NCI-H774 (cell line): ENCODE results near the gene GZMM.

Source experiments
- DNase-seq: peaks from one replicate; lab custom pipeline; 2025; lab: John Stamatoyannopoulos, UW

The GZMM gene

DNA sequence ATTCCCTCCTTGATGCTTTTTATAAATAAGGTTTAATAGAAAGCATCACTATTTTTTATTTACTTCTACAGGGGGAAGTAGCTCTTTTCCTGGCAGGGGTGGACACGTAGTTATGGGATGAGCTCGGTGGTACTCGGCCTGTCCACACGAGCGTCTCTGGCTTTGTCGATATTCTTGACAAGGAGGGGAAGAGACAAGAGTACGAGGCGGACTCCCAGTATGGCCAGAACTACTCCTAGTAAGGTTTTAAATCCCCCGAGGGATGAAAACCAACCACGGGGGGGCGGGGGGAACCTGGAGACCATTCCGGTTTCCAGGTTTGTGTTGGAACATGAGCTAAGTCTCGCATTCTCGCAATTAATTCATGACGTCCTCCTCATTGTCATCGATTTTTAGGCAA, 23.0 kb downstream of the GZMM start:
- no peak for DNase-seq

DNA sequence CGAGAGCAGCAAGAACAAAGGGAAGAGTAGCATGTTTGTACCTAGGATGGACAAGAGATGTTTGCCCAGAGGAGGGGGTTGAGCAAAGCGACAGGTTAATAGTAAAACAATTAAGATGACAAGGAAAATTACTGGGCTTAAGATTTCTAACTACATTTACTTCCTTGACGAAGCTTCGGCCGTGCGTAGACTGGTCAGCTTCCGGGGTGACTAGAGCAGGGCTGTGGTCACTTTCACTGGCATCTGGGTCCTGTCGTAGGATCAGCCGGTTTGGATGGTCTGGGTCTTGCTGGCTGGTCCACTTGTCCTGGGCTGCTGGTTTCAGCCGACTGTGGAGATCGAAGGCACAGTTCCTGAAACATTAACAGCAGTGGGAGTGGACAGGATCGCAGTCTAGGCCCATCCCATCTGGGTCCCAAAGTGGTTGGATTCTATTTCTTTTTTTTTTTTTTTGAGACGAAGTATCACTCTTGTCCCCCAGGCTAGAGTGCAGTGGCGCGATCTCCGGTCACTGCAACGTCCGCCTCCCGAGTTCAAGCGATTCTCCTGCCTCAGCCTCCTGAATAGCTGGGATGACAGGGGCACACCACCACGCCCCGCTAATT, 23.5 kb downstream of the GZMM start:
- DNase-seq = no peak

DNA sequence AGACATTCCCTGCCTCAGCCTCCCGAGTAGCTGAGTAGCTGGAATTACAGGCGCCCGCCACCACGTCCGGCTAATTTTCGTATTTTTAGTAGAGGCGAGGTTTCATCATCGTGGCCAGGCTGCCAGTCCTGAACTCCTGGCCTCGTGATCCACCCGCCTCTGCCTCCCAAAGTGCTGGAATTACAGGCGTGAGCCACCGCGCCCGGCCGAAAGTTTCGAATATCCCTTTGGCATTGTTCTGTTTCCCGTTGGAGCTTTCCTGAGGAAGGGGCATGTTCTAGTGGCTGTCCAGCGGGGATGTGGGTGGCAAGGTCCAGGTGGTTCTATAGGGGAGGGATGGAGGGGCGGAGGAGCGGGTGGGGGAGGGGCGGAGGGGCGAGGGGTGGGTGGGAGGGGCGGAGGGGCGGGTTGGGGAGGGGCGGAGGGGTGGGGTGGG, 26.4 kb downstream of the GZMM start:
- DNase-seq = no peak

DNA sequence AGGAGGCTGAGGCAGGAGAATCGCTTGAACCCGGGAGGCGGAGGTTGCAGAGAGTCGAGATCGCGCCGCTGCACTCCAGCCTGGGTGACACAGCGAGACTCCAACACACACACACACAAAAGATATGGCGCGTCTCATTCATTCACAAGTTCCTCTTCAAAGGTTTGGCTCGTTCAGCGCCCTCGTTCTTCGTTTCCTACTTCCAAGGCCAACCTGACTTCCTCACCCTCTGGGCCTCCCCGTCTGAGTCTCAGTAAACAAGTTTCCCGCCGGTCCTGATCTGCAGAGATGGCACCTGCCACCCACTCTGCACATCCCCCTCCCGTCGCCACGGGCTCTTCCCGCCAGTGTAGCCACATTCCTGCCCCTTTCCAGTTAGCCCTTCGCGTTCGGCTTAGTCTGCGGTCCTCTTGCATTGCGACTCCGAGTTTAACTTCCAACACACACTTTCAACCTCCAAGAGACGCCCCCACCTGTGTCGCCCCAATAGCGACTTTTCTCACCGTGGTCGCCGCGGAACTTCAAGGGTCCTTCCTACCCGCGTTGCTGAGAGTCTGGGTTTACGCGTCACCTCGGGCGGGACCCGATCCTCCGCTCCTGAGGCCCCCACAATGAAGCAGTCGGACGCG, 27.2 kb downstream of the GZMM start:
- DNase-seq = peak; percentile 66

DNA sequence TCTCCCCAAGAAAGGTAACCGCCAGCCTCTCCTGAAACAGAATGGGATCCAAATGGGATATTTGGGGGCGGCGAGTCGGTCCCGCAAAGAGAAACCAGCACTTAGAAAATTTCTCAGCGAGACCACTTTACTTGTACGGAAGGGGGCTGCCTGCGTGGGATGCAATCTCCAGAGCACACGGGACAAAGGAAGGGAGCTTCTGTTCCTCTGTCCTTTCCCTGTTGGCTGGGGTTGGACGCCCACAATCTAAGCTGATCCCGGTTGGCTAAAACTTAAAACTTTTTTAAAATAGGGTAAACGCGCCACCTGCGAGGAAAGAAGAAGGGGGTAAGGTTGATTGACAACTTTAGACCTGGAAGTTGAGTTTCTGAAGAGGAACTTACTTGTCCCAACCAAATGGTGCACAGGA, 27.7 kb downstream of the GZMM start:
- peak; percentile 22 for DNase-seq

DNA sequence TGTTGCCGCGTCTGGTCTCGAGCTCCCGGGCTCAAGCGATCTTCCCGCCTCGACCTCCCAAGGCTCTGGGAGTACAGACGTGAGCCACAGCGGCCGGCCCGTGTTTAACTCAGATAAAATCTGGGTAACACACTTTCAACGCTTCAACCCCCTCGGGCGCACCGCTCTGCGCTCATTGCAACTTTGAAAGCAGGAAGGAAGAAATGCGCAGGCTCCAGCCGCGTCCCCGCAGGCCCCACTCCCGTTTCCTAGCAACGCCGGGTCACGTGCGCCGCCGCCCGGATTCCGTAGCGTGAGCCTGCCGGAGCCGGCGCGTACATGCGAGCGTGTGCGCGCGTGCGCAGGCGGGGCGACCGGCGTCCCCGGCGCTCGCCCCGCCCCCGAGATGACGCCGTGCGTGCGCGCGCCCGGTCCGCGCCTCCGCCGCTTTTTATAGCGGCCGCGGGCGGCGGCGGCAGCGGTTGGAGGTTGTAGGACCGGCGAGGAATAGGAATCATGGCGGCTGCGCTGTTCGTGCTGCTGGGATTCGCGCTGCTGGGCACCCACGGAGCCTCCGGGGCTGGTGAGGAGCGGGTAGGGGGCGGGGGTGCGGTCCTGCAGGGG, 28.4 kb downstream of the GZMM start, which contains the start of gene BSG:
BSG (plus strand) TSS at position 457 of the 603 bp plus-strand sequence; CDS start at position 496, 39 bp downstream.
- DNase-seq = peak; percentile 98

DNA sequence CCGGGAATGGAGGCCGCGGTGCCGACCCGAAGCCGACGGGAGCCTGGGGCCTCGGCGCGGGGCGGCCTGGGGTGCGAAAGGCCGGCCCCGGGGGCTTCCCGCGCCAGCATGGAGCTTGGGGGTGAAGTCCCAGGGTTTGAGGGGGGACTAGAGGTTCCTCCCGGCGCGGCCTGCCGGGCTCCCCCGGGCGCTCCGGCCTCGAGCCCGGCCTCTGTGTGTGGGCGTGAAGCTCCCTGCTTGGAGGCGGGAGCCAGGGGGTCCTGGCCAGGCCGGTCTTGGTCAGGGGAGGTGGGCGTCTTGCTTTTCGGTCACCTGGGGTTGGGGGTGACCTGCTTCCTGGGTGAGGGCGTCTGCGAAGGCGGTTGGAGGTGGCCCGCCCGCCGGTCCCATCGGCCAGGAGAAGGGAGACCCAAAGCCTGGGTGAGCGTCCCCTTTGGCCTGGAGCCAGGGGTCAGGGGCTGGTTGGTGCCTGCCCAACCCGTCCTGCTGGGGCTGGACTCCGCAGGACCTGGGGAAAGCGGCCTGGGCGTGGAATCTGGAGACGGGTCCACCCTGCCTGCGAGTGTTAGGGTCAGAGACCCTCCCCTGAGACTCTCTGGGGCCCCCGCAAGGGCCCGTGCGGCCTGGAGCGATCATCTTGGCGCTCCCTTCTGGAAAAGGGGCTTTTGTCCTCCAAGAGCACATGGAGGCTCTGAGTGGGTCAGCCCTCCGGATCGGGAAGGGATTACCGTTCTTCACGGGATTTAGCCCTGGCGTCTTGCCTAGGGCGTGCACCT, 29.1 kb downstream of the GZMM start:
- no peak for DNase-seq

DNA sequence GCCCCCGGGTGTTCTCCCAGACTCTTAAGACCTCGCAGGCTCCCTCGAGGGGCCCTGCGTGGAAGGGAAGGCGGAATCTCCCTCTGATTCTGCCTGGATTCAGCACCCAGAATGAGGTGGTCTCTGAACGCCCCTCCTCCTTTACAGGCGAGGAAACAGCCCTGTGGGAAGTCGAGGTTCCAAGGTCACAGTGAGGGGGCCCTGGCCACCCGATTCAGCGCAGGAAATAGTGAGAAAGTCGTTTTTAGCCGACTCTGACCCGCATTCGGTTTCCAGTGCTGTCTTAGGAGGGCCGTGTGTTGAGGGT, 29.6 kb downstream of the GZMM start:
- DNase-seq = no peak

DNA sequence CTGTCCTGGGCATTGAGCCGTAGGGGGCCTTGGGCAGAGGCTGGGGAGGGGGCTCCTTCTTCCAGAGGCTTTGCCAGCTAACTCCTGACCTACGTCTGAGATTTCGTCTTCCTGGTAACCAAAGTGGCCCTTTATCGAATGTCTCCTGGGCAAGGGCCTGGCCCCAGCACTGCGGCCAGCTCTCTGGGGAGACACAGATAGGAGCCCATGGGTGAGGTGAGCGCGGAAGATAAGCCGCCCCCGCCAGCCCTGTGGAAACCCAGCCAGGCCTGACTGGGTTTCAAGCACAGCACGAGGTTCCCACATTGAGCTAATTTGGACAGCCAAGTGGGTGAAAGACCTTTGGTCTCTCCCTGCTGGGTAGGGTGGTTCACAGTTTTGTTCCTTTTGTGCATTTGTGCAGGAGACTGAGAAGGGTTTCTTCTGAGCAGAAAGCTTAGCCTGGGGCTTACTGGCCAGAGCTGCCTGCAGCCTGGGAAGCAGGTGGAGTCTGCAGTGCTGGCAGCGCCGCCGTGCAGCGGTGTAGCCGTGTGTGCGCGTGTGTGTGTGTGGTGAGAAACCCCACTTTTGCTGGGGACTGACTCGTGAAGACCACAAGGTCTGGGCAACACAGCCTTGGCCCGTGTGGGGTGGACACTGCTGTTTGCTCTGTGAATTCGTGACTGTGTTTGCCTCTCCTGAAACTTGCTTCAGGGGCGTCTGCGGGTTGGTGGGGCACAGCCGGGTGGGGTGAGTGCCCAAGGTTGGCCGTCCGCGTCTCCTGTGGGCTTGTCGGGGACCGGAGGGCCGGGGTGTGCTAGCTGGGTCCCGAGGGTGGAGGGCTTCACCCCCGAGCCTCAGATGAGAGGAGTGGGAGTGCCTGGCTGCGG, 31.0 kb downstream of the GZMM start:
- DNase-seq = no peak

DNA sequence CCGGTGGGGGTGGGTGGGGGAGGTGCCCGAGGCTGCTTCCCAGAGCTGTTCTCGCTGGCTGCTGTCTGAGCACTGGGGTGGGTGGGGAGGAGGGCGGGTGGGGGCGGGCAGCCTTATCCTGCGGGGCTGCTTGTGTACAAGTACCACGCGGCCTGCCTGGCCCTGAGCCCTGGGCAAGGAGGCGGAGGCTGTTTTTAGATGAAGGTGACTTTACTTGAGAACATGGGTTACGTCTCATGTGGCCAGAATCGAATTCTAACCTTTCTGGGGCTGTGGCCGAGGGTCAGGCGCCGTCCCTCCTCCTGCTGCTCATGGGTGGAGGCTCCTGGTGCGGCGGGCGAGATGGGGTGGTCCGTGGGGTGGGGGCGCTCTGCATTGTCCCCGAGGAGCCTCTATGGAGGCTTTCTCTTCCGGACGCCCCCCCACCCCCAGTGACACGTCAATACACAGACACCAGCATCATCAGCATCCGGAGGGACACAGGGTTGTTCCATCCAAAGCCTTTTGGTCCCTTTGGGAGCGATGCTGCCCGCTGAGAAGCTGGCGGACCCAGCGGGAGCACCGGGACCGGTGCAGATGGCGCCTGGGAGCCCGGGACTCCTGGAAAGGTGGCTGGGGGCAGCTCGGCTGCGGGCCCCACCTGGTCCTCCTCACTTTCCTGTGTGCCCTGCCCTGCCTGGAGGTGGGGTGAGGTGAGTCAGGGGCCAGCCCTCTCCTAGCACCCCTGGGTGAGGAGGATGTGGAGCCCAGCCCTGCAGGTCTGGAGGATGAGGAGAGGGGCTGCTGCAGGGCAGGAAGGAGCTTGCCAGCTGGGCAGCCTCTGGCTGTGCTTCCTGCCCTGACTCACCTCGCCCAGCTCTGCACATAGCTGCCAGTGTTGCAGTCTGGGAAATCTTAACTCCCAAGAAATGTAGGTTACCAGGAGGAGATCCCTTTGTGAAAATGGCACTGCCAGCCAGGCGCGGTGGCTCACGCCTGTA, 32.0 kb downstream of the GZMM start:
- no peak for DNase-seq

DNA sequence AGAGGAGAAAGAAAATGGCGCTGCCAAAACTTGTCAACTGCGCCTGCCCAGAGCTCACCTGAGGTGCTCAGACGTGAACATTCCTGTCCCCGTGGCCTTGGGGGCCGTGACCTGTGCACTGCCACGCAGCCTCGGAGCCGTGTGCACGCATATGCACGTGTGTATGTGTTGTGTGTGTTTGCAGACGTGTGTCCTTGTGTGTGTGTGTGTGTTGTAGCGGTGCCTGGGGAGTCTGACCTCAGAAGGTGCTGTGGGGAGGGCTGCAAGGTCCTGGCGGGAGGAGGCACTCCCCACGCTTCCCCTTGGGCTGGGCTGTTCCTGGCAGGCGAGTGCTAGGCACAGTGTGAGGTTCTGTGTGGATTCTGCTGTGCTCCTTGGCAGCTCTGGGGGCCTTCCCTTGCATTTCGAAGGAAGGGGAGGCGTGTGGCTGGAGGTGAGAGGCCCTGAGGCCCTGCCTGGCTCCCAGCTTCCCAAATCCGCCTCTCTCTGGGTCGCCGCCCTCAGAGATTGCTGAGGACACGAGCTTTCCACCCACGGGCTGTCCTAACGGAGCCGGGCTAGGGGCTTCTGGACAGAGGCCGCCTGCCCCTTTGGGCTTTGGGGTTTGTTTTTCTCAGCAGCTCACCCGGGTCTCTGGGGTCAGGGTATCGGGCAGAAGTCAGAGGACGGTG, 33.0 kb downstream of the GZMM start:
- no peak for DNase-seq

DNA sequence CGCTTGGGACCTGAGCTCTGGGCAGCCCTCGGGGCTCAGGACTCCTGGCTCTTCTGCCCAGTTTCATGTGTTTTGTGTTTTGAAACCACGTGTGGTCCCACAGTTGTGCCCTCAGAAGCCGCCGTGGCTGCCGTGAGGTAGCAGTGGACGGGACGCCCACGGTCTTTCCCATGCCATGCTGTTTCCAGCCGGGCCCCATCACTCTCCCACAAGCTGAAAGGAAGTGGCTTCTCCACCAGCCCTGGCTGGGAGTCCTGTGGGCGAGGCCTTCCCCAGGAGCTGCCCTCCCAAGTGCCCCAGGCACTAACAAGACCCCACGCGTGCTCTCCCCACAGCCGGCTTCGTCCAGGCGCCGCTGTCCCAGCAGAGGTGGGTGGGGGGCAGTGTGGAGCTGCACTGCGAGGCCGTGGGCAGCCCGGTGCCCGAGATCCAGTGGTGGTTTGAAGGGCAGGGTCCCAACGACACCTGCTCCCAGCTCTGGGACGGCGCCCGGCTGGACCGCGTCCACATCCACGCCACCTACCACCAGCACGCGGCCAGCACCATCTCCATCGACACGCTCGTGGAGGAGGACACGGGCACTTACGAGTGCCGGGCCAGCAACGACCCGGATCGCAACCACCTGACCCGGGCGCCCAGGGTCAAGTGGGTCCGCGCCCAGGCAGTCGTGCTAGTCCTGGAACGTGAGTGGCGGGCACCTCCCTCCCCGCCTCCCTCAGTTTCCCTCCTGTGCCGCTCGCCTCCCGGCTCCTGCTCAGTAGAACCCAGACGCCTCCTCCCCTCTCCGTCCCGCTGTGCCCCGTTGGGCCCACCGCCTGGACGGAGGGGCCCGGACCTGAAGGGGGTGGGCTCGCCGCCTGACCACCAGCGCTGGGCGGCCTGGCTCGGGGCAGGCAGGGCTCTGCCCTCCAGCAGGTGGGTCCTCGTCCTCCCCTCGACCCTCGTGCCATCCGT, 33.9 kb downstream of the GZMM start:
- DNase-seq = no peak

DNA sequence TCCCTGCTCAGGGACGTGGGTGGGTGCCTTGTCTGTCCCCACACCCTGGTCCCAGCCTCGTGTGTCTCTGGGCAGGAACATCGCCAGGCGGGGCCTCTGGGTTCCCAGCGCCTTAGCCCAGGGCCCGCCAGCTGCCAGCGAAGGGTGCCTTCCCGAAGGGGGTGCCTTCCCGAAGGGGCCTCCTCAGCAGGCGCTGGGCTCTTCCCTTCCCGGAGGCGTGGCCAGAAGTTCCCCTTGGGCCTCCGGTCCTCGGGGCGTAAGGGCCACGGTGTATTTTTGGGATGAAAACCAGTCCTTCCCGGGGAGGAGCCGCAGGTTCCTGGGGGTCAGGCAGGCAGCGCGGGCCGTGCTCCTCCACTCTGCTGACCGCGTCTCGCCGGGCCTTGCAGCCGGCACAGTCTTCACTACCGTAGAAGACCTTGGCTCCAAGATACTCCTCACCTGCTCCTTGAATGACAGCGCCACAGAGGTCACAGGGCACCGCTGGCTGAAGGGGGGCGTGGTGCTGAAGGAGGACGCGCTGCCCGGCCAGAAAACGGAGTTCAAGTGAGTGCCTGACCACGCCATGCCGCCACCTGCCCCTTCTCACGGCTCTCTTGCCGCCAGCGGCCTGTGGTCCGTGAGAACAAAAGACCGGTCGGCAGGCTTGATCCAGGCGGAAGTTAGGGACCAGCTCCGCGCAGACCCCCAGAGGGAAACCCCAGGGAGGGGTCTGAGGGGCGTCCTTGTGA, 35.4 kb downstream of the GZMM start:
- no peak for DNase-seq

DNA sequence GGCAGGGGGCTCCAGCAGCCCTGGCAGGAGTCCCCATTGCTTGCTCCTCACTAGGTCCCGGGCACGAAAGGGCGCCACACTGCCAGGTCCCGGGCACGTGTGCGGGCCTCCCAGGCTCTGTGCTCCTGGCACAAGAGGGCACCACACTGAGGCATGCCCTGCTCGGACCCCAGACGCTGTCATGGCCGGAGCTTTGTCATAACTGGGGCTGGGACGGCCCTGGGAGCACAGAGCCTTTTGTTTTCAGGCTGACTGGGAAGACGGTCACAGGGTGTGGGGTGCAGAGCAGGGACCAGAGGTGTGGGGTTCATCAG, 35.9 kb downstream of the GZMM start:
- no peak for DNase-seq

DNA sequence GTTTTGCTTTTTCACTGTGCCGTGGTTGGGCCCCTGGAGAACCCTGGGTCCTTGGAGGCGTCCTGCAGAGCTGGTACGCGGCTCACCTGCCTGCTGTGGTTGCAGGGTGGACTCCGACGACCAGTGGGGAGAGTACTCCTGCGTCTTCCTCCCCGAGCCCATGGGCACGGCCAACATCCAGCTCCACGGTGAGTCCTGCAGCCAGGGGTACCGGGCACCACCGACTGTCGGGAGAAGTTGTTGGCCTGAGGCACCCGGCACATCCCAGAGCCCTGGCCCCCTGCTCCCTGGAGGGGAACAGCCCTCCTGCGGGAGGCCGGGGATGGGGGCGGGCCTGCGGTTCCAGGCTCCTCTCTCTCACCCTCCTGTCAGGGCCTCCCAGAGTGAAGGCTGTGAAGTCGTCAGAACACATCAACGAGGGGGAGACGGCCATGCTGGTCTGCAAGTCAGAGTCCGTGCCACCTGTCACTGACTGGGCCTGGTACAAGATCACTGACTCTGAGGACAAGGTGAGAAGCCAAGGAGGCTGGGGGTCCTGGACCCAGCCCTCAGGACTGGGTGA, 36.5 kb downstream of the GZMM start:
- no peak for DNase-seq

DNA sequence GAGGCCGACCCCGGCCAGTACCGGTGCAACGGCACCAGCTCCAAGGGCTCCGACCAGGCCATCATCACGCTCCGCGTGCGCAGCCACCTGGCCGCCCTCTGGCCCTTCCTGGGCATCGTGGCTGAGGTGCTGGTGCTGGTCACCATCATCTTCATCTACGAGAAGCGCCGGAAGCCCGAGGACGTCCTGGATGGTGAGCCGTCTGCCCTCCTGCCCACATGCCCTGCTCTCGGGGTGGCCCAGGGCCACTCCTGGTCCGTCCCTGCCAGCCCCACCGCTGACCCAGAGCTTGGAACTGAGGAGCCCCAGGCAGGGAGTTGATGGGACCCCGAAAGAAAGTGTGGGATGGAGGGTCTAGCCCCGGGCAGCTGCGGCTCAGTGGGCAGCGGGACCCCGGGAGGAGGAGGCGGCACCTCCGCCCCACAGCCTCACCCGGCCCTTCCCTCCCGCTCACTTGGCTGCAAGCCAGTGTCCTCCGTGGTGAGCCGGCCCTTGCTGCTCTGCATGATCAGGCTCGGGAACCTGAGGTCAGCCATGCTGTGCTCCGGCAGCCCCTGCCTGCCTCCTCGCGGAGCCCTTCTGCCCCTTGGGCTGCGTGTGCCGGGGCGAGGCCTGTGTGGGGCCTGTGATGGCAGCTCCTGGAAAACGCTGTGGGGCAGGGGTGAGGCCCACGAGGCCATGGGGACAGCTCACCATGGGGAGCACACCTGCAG, 37.7 kb downstream of the GZMM start:
- no peak for DNase-seq

DNA sequence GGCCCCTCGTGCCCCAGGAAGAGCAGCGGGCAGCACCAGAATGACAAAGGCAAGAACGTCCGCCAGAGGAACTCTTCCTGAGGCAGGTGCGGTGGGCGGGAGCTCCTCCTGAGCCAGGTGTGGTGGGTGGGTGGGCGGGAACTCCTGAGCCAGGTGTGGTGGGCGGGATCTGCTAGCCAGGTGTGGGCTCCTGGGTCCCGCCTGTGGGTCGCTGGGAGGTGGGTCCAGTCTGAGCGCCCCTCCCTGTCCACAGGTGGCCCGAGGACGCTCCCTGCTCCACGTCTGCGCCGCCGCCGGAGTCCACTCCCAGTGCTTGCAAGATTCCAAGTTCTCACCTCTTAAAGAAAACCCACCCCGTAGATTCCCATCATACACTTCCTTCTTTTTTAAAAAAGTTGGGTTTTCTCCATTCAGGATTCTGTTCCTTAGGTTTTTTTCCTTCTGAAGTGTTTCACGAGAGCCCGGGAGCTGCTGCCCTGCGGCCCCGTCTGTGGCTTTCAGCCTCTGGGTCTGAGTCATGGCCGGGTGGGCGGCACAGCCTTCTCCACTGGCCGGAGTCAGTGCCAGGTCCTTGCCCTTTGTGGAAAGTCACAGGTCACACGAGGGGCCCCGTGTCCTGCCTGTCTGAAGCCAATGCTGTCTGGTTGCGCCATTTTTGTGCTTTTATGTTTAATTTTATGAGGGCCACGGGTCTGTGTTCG, 38.8 kb downstream of the GZMM start:
- no peak for DNase-seq
